Measurements from ENCODE around the gene YIPF4.
"Not testable (repeated sequence)": the region's sequence is repeated elsewhere in the genome, so short reads cannot be mapped to it uniquely, and the experiment has no call there.

Gene YIPF4

DNA sequence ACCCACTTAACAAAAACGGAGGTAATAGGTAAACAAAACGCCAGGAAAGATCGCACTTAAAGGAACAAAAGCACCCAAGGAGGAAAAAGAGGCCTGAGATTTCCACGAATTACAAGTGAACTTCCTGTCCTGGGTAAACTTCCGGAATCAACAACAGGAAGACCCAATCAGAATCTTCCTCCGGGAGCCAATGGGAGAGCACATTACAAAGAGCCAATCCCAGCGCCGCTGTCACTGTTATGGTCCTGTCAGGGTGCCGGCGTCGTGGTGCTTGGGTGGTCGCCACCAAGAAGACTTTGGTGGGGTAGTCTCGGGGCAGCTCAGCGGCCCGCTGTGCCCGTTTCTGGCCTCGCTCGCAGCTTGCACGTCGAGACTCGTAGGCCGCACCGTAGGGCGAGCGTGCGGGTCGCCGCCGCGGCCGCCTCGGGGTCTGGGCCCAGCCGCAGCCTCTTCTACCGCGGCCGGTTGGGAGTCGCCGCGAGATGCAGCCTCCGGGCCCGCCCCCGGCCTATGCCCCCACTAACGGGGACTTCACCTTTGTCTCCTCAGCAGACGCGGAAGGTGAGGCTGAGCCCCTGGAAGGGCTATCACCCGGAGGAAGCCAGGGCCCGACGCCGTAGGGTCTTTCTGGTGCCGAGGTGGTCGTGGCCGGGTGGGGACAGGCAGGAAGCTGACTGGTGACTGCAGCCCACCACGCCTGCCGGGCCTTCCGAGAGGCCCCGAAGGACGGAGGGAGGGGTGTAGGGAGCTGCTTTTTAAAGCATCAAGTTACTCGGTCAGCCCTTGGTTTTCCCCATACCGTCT, at the start of gene YIPF4:
Gene YIPF4, plus strand, starts transcription at position 231 of the 804 bp plus-strand sequence. Its CDS starts 252 bp downstream, at position 483.
- DNase-seq, result peak; percentile 81 to 85

DNA sequence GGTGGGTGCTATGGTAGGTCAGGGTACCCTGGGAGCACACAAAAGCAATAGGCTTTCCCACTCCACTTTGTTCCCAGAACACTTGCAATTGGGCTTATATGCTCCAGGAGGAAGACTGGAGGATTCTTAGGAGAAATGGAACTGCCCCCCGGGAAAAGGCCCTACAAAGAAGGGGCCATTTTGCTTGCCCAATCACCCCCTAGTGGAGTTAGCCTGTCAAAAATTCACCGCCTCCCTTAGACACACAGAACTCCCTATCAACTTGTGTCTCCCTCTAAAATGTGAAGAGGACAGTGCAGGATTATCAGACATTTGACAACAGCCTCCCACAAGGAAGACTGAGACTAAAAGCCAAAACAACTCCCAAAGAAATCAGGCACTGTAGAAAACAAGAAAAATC, 49.5 kb upstream of the YIPF4 start:
- DNase-seq, result no peak

DNA sequence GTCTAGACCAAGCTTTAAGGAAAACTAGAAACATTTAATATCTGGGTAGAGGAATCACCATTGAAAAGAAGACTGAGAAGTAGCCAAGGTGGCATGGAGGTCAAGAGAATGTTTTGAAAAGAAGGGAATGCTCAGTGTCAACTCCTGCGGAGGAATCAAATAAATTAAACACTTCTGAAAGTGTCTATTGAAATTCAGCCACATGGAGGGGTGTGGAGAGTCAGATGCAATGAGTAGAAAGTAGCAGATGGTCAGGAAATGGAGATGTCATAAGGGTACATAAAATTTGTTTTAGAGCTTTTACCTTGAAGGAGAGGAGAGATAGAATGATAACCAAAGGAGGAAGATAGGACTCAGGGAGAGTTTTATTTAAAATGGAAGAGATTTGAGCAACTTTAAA, 48.1 kb upstream of the YIPF4 start:
- no peak for DNase-seq

DNA sequence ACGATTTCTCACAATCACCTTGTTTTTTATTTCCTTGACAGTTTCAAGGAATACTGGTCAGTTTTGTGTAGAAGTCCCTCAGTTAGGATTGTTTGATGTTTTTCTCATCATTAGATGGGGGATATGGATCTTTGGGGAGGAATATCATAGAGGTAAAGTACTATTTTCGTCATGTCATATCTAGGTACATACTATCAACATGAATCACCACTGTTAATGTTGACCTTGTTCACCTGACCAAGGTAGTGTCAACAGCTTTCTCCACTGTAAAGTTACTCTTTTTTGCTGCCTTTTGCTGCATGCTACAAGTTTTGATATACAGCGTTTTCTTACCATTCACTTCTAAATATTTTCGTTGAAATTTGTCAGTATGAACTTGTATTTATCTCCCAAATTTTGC, 45.7 kb upstream of the YIPF4 start:
- DNase-seq, result no peak

DNA sequence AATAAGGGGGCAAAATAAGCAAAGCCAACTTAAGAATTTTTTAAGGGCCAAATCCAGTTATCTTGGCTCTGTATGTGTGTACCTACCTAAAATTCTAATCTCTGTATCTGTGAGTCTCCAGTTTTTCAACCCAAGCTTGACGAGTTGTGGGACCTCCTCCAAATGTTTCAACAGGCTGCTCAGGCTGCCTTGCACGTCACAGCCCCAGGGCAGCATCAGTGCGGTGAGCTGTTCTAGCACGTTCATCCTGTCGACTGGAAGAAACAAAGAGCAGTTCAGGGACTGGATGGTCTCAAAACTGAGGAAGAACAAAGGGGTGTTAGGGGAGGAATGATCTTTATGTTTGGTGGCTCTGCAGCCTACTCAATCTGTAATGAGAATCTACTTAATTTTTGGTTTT, 42.4 kb upstream of the YIPF4 start:
- DNase-seq, result no peak

DNA sequence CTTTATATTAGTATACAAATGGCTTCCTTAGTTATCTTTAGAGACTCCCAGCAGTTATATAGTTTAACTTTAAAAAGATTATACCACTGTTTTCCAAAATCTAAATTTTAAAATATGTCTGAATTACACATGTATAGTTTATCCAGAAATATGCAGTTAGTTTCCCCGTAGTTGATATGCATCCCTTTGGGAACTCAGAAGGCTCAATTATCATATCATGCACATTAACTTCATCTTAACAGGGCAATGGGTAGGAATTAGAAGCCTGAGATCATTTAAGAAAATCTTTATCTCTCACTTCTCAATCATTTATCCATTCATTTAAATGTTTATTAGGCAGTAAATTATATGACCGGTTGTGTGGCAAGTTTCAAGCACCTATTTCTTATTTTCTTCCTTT, 40.2 kb upstream of the YIPF4 start:
- no peak for DNase-seq

DNA sequence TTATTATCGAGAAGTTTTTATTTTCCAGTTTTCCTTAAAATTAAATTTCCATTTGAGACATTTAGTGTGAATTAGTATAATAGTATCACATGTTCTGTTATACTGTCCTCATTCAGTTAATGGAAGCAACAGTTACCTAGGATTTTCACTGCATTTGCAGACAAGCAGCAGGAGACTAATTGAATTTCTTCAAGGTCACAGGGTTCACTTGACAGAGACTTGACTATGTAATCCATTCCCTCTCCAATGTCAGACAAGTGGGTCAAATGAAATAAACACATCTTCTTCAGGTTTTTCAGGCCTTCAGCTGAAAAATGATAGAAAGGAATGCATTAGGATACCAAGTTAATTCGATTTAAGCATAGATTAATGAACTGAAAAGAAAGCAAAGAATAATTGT, 39.7 kb upstream of the YIPF4 start:
- no peak for DNase-seq

DNA sequence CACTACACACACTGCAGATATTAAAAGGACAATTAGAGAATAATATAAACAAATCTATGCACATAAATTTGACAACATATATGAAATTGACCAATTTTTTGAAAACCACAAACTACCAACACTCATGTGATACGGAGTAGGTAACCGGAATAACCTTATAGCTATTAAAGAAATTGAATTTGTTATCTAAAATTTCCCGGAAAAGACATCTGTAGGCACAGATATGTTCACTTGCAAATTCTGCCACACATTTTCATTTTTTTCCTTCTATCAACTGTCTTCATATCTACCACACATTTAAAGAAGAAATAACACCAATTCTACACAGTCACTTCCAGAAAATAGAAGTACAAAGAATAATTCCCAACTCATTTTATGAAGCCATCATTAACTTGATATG, 35.4 kb upstream of the YIPF4 start:
- DNase-seq, result no peak

DNA sequence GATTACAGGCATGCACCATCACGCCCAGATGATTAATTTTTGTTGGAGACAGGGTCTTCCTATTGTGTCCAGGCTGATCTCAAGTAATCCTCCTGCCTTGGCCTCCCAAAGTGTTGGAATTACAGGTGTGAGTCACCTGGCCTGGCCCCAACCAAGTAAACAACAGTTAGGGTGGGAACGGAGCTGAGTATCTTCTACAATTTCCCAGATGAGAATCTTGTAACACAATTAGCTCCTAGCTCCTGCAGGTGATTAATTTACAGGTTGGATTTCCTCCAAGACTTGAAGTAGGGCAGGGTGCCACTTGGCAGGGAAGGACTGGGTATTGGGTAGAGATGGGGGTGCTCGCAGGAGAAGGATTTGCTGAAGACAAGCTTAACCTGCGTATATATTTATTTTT, 30.8 kb upstream of the YIPF4 start:
- no peak for DNase-seq

DNA sequence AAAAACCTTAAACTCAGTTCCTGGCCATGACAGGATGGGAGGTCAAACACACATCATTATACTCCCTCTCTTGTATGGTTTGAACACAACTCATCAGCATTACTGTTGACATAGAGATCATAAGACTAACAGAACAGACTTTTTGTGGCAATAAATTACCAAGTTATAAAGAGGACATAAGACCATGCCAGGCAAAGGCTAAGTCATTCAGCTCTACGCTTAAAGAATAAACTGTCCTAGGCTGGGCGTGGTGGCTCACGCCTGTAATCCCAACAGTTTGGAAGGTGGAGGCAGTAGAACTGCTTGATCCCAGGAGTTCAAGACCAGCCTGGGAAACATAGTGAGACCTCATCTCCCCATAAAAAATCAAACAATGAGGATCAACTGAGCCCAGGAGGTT, 29.4 kb upstream of the YIPF4 start:
- no peak for DNase-seq

DNA sequence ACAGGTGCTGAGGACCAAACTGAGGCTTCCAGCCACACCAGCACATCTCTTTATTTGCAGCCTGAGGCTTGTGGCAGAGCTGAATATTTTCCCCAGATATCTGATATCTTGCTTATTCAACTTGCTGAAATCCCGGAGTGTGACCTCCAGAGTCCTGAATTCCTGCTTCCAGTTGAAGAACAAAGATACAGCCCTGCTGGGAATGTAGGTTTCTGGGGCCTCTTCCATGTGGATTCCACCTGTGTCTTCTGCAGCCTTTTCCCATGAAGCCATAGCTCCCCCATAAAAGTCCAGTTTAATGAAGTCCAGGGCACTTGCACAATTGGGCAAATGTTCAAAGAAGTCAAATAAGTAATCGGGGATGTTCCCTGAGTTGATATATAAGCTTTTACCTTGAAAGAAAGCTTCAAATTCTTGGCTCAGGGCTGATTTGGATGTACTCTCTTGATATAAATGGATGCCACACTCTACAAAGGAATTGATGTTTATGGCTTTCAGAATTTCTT, 27.9 kb upstream of the YIPF4 start:
- no peak for DNase-seq

DNA sequence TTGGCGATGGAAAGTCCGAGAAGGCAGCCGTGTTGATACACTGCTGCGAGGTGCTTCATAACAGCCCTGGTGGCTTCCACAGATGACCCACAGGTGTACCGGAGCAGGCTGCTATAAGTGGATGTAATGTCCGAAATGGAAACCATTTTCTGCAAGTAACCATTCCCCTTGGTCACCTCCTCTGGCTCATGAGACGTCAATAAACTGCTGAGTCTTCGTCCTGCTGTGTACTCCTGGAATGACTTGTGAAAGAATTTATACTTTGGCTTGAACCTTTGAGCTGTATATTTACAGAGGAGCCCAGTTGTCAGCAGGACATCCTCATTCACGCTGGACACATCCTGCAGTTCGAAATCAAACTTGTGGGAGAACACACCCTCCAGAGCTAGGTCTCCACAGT, 27.4 kb upstream of the YIPF4 start:
- DNase-seq, result no peak

DNA sequence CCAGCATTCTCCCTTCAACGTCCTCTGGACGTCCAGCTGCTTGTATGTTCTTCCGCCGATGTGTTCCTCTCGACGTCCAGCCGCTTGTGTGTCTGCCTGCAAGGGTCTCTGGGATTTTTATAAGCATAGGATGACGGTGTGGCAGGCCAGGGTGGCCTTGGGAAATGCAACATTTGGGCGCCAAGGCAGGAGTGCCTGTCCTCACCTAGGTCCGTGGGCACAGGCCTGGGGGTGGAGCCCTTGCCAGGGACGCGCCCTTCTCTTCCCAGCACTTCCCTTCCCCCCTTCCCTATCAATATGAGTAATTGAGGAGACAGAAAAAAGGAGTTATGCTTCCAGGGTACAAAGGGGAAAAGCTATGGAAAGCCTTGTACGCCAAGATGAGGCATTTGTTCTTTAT, 19.5 kb upstream of the YIPF4 start:
- DNase-seq, result no peak

DNA sequence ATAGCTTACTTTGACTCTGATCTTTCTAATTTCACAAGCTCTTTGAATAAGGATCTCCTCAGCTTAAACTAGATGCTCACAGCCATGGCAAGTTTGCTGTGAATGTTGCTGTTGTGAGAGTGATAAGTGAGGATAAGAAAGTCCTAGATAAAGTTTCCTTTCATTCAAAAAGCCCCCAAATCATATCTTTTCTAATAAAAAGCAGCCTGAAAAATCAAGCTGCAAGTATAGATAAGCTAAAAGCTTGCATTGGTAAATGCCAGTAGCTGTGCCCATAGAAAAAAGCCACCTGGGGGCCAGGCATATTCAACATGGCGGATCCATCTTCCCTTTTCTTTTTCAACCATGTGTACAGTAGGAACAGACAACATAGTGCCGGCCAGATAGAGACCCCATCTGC, 17.3 kb upstream of the YIPF4 start:
- DNase-seq, result no peak

DNA sequence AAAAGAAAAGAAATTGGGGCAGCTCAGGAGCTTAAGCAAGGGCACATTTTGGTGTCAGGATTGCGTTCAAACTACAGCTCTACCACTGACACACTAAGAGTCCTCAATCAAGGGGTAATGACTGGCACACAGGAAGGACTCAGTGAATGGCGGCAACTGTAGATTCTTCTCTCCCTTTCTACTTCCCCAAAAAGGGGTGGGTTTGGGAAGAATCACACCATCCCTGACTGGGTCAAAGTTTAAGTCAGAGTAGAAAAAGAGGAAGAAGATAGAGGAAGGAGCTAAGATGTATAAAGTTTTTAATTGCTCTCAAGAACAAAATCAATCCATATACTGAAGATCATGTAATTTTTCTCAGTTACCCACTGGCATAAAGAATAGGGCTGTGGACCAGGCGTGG, 15.6 kb upstream of the YIPF4 start:
- DNase-seq, result no peak

DNA sequence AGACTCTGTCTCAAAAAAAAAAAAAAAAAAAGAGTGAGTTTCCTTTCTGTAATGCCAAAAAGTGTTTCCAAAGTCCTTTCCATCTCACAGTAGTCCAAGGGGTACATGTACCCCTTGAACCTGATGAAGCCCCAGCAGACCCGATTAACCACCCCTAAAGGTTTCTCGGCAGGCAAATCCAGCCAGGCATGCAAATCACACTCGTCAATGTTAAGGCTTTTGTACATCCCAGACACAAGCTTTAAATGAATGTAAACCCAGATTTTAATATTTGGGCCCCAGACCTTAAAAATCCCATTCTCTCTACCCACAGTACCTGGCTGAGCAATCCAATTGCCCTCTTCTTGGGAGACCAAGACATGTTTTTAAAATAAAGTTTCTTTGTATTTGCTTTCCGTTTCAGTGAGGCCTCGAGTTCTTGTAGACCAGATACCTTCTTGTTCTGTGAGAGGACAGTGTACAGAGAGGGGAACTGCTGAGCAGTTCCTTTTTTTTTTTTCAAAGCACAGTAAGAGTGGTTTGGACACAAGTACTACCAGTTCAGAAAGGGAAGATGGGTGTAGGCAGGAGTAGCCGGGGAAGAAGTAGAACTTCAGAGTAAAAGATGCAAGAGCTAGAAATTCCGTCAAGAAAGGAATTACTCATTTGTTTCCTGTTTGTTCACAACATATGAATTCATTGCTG, 13.1 kb upstream of the YIPF4 start, which contains the start of gene NLRC4:
Gene NLRC4, minus strand, starts transcription at position 465 of the 684 bp plus-strand sequence. CDS start 8,111 bp downstream, outside the sequence.
- no peak for DNase-seq

DNA sequence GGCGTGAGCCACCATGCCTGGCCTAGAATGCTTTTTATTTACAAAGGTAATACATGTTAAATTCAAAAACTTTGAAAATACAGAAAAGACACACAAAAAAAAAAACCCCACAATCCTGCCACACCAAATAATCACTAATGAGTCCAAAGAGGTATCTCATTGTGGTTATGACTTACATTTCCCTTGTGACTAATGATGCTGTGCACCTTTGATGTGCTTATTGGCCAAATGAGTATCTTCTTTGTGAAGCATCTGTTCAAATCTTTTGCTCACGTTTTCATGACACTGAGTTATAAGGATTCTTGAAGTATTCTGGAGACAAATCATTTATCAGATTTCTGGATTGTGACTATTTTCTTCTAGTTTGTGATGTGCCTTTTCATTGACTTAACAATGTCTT, 6.6 kb upstream of the YIPF4 start:
- no peak for DNase-seq

DNA sequence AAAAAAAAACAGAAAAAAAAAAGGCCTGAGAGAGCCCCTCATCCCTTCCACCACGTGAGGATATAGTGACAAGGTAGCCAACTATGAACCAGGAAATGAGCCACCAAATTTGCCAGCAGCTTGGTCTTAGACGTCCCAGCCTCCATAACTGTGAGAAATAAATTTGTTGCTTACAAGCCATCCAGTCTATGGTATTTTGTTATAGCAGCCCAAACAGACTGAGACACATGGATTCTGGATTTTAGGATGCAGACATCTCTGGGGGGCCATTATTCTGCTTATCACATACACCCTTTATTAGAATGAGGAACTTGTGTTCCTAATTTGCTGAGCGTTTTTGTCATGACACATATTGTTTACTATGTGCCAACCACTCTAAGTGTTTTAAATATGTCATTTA, 5.4 kb upstream of the YIPF4 start:
- no peak for DNase-seq

DNA sequence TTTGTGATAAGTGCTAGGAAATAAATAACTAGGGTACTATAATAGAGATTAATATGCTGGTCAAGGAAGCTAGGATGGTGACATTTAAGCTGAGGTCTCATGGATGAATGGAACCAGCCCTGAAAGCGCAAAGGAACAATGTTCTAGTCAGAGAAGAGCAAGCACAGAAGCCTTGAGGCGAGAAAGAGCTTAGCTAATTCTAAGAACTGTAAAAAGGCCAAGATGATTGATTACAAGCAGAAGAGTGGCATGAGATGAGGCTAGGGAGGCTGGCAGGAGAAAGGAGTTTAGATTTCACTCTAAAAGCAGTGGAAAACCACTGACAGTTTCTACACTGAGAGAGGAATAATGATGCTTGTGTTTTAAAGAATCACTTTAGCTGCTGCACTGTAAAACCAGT, 3.4 kb upstream of the YIPF4 start:
- no peak for DNase-seq

DNA sequence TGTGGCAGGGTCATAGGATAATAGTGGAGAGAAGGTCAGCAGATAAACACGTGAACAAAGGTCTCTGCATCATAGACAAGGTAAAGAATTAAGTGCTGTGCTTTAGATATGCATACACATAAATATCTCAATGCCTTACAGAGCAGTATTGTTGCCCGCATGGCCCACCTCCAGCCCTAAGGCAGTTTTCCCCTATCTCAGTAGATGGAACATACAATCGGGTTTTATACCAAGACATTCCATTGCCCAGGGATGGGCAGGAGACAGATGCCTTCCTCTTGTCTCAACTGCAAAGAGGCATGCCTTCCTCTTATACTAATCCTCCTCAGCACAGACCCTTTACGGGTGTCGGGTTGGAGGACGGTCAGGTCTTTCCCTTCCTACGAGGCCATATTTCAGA, 1.9 kb upstream of the YIPF4 start:
- DNase-seq, result not testable (repeated sequence)

DNA sequence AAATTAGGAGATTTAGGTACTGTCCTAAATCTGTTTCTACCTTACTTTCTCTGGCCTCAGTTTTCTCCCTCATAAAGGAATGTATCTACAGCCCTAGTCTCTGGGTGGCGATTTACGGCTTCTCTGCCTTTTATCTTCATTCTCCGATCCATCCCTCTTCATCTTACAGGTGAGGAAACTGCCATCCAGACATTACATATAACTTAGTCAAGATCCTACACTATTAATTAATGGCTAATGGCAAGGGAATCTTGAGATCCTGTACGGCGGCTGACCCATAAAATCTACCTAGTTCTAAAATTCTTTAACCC, 386 bp upstream of the YIPF4 start:
- no peak for DNase-seq

DNA sequence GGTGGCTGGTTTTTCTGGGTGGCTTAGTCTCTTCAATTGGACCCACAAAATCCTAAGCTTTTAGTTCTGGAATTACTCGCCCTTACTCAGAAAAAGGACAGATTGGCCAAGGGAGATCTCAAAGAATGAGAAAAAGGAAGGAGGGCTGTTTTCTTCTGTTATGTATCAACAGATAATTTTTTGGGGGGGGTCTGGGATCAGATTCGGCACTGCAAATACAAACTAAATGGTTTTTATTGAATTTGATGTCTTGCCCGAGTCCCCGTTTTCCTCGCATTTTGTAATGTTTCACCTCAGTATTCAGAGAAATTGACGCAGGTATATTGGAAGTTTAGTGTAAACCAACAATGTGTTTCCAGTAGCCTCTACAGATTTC, 762 bp downstream of the YIPF4 start:
- no peak for DNase-seq

DNA sequence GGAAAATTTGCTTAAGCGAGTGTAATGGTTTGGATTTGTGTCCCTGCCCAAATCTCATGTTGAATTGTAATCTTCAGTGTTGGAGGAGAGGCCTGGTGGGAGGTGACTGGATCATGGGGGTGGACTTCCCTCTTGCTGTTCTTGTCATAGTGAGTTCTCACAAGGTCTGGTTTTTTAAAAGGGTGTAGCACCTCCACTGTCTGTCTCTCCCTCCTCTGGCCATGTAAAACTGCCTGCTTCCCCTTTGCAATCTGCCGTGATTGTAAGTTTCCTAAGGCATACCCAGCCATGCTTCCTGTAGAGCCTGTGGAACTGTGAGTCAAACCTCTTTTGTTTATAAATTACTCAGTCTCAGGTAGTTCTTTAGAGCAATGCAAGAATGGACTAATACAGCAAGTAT, 6.6 kb downstream of the YIPF4 start:
- DNase-seq, result no peak

DNA sequence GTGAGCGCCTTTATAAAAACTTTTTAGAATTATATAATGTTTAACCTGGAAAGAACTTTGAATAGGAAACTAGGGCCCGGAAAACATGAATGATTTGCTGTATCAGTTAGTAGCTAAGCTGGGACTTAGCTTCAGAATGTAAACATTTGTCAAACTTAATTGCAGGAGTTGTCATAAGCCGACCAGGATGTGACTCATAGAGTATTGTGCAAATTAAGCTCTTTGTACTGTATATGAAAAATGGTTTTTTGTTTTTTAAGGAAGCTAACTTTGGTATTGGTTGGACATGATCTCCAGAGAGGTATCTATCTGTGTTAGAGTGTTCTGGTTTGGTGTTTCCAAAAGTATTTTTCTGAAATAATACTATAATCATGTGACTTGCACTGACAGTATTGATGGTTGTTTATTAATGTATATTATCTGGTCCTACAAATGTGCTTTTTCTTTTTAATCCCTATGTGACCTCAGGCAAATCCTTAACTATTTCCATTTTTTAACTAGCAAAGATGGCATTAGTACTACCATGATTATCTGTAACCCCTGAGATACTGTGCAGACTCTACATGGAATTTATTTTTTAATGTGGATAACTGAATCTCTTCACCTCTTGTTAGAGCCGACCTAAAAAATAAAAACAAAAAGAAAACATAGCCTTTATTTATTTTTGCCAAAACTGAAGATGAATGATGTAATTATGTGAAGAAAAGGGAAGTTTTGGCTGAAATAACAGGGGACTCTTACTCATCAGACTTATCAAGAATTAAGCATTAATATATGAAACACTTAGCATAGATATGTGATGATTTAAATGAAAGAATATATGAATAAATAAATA, 11.7 kb downstream of the YIPF4 start:
- no peak for DNase-seq
